ENCODE measurements around the gene BMP2K.
"Not testable (repeated sequence)": the region's sequence is repeated elsewhere in the genome, so short reads cannot be mapped to it uniquely, and the experiment has no call there.

BMP2K gene

DNA sequence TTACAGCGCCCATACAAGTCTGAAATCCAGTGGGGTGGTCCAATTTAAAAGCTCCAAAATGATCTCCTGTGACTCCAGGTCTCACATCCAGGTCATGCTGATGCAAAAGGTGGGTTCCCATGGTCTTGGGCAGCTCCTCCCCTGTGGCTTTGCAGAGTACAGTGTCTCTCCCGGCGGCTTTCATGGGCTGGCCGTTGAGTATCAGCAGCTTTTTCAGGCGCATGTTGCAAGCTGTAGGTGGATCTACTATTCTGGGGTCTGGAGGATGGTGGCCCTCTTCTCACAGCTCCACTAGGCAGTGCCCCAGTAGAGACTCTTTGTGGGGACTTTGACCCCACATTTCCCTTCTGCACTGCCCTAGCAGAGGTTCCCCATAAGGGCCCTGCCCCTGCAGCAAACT, 92.6 kb downstream of the BMP2K start:
- not testable (repeated sequence) for DNase-seq

- no peak for DNase-seq
Measured at GRCh38 chr4:78870056-78870455, 93.9 kb downstream of the BMP2K start.

- no peak for DNase-seq
Measured at GRCh38 chr4:78876568-78877320, 100.6 kb downstream of the BMP2K start.

GRCh38 chr4:78878031-78878430, 101.9 kb downstream of the BMP2K start:
- DNase-seq, result no peak

GRCh38 chr4:78880874-78881492, 104.8 kb downstream of the BMP2K start:
- DNase-seq, result no peak

GRCh38 chr4:78885598-78885997, 109.4 kb downstream of the BMP2K start:
- no peak for DNase-seq

GRCh38 chr4:78889955-78890354, 113.8 kb downstream of the BMP2K start:
- no peak for DNase-seq

- no peak for DNase-seq
Measured at GRCh38 chr4:78899302-78899701, 123.2 kb downstream of the BMP2K start.

- no peak for DNase-seq
Measured at GRCh38 chr4:78901882-78902281, 125.7 kb downstream of the BMP2K start.

GRCh38 chr4:78902298-78902697, 126.1 kb downstream of the BMP2K start:
- no peak for DNase-seq

- DNase-seq, result no peak
Measured at GRCh38 chr4:78904143-78904542, 128.0 kb downstream of the BMP2K start.

DNA sequence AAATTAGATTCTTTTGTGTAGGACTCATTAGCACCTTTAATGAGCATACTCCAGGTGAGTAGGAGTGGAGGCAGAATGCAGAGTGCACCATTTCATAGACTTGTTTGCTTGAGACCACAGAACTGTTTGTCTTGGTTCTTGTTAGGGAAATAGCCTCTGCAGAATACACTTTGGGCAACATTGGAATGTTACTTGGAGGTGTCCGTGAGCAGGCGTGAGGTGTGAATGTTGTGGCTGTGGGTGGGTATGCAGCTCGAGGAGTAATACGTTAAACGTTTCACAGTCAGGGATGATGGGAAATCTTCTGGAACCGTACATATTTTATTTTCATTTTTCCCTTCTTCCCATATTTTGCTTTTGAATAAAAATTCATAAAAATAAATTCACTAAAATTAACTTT, 131.5 kb downstream of the BMP2K start:
- no peak for DNase-seq

- not testable (repeated sequence) for DNase-seq
Measured at GRCh38 chr4:78908974-78909373, 132.8 kb downstream of the BMP2K start.

DNA sequence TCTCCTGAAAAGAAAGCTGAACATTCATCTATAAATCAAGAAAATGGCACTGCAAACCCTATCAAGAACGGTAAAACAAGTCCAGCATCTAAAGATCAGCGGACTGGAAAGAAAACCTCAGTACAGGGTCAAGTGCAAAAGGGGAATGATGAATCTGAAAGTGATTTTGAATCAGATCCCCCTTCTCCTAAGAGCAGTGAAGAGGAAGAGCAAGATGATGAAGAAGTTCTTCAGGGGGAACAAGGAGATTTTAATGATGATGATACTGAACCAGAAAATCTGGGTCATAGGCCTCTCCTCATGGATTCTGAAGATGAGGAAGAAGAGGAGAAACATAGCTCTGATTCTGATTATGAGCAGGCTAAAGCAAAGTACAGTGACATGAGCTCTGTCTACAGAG, 134.5 kb downstream of the BMP2K start:
- DNase-seq, result no peak

- no peak for DNase-seq
Measured at GRCh38 chr4:78922207-78922606, 146.1 kb downstream of the BMP2K start.

- no peak for DNase-seq
Measured at GRCh38 chr4:78923464-78924312, 147.5 kb downstream of the BMP2K start.

- no peak for DNase-seq
Measured at GRCh38 chr4:78926826-78927225, 150.7 kb downstream of the BMP2K start.

DNA sequence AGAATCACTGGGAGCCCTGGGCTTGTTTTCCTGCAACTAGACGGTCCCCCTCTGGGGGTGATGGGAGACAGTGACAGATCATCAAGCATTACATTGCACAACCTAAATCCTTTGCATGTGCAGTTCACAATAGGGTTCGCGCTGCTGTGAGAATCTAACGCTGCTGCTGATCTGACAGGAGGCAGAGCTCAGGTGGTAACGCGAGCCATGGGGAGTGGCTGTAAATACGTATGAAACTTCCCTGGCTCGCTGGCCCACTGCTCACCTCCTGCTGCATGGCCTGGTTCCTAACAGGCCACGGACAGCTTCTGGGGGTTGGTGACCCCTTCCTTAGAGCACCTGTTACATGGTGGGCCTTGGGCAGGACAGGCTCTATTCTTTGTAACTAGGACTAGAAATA, 152.7 kb downstream of the BMP2K start:
- no peak for DNase-seq

DNA sequence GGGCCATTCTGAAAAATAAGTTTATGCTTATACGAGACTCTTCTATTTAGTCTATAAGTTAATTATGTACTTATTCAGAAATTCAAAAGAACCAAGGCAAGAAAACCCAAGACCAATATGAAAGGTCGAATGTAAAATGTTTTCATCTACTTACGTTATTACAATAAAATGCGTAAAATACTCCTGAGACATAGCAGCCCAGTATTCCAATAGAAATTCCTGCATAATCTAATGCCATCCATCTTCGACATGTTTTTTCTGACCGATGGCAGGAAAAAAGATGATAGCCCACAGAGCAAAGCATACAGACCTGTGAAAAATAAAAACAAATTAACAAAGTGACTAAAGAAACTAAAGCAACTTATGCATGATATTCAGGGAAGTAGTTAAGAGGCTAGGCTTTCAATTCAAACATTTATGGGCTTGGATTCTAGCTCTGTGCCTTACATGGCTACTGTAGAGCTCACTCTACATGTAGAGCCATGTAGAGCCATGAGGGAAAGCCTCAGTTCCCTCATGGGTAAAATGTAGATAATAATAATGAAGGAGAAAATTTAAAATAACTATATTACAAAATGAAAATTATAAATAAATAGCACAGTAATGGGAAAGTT, 154.0 kb downstream of the BMP2K start:
- DNase-seq, result no peak

DNA sequence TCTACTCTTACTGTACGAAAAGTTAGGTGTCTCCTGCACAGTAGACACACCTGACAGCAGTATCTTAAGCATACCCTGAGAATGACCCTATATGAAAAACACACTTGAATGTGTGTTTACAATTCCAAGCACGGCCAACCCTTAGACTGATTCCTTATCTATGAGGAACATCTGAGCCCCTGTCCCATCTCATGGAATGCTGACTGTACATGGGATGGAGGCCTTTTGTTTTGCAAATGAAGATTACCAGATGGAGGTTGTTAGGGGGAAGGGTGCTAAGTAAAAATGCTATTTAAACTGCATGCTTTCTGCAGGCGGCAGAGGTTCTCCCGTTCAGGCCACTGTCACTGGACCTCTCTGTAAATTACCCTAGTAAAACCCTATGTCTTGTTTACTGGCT, 160.8 kb downstream of the BMP2K start:
- no peak for DNase-seq

DNA sequence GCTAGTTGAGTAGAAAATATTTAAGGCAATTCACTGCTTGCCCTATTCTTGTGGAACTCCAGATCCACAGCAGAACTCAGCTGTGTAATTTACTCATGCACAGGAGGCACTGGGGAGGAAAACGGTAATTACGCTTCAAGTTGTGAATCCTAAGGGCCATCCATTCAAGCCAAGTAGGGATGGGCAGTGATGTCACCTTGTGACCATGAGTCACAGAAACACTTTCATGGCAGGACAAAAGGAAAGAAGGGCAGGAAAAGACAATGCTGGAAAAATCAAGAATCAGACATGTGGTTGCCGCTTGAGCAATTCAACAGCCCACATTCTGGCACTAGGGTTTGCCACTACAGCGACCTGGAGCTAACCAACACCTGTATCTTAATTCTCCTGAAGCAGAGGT, 161.7 kb downstream of the BMP2K start:
- DNase-seq, result no peak

DNA sequence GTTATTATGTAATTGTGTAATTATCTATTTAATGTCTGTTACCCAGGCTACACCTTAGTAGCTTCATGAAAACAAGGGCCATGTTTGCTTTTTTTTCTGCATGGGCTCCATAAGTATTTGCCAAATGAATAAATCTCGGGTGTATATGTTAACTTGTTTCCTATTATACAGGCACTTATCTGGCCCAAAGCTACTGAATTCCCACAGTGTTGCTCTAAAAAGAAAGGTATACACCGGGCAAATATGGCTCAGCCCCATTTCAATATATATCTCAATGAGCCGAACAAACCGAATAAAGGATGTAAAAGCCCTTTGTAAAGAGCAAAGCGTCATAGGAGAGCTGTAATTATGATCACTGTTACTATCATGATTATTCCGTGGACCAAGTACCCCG, 162.3 kb downstream of the BMP2K start:
- DNase-seq, result no peak
